GM19238 (cell line): ENCODE results near the gene MCFD2.

Experiments
- DNase-seq: peaks from one replicate; pipeline ENCODE4 v3.0.0; 2011; ENCODE audit warnings: low spot score; ENCODE audit not compliant: insufficient read length

Gene MCFD2

DNA sequence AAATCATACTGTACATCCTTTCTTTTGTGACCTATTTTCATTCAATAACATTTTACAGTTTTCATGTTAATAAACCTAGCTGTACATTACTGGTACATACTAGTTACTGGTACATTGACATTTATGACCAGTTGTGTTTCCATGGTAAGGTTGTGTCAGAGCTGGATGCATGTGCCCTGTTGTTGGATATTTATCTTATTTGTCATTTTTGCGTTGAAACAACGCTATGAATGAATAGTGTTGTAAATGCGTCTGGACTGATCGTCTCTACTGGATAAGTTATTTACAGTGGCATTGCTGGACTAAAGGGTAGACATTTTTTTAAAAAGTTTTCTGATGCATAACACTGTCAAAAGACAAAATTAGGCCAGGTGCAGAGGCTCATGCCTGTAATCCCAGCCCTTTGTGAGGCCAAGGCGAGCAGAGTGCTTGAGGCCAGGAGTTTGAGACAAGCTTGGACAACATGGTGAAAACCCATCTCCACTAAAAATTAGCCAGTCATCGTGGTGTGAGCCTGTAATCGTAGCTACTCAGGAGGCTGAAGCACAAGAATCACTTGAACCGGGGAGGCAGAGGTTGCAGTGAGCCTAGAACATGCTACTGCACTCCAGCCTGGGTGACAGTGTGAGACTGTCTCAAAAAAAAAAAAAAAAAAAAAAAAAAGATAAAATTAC lies 40.2 kb downstream of the MCFD2 start:
- no peak for DNase-seq

DNA sequence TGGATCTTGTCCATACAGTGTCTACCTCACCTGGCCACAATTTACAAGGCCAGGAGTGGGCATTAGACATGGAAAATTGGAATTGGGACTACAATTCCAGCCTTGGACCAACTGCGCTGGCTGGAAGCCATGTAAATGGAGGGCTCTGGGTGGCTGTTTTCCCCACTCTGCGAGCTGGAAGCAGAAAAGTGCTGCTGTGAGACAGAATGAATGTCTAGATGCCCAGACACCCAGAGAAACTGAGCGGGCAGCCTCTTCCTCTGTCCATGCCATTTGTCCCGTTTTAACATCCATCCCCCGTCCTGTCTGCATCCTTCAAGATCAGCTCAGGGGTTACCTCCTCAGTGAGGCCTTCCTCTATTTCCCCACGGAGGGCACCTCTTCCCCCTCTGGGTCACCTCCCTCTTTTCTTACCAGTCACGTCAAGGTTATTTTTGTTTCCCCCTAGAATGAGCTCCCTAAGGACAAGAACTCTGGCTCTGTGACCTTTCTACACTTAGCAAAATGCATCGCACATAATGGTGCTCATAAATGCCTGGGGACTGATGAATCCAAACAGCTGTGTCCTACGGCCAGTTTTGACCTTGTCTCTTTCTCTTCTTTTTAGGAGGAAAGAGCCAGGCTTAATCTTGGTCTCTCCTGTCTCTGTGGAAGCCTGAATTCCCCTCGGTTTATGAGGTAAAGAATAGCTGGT lies 41.2 kb downstream of the MCFD2 start:
- no peak for DNase-seq

DNA sequence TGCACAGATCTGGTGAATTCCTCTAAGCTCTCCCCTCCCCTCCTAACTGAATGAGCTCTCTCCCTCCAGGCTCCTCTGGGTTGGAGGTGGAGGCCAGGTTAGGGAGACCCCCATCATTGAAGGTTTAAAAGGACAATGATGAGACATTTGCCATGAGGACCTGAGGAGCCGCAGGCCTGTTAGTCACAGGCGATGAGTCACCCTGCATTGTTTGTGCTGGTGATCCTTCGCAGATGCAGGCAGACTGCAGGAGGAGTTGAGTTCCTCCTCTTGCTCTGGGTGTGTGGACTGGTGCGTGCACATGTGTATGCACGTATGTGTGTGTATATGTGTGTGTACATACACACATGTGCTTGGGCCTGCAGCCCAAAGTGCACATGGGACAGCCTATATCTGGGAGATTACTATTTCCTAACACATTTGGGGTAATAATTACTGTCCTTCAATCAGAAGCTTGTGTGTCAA lies 42.0 kb downstream of the MCFD2 start:
- no peak for DNase-seq

DNA sequence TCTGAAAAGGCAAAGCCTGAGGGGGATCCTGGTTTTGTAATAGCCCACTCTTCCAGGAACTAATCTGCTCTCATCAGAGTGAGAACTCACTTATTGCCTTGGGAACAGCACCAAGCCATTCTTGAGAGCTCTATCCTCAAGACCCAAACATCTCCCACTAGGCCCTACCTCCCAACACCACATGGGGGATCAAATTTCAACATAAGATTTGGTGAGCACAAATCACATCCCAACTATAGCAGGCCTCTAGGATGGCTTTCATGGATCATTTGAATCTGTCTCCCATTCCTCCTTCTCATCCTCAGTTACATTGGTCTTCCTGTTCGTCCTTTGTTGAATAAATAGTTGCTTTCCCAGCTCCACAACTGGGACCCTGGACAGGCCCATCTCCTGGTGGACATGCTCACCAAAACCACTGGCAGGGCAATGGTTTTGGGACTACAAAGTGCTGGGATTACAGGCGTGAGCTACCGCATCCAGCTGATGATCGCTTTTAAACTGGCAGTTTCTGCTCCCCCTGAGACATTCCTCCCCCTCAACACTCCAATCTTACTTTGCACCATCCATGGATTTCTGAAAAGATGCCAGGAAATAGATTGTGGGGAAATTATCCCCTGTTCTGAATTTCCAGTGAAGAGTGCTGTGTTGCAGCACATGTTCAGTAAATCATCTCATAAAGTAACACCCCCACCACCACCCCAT lies 42.6 kb downstream of the MCFD2 start:
- no peak for DNase-seq

DNA sequence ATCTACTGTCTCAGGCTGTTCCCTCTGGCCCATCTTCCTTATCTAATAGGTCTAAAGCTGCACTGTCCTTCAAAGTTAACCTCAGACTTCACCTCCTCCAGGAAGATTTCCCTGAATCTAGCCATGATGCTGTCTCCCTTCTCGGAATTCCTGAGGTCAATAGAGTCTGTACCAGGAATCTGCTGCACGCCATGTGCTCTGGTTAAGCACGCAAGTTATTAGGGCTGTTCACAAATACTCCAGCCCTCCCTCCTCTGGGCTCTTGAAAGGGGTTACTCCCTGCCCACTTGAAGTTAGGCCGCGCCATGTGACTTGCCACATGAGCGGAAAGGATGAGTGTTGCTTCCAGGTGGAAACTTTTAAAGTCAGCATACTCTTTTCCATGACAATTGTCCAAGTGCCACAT lies 43.6 kb downstream of the MCFD2 start:
- DNase-seq = no peak

DNA sequence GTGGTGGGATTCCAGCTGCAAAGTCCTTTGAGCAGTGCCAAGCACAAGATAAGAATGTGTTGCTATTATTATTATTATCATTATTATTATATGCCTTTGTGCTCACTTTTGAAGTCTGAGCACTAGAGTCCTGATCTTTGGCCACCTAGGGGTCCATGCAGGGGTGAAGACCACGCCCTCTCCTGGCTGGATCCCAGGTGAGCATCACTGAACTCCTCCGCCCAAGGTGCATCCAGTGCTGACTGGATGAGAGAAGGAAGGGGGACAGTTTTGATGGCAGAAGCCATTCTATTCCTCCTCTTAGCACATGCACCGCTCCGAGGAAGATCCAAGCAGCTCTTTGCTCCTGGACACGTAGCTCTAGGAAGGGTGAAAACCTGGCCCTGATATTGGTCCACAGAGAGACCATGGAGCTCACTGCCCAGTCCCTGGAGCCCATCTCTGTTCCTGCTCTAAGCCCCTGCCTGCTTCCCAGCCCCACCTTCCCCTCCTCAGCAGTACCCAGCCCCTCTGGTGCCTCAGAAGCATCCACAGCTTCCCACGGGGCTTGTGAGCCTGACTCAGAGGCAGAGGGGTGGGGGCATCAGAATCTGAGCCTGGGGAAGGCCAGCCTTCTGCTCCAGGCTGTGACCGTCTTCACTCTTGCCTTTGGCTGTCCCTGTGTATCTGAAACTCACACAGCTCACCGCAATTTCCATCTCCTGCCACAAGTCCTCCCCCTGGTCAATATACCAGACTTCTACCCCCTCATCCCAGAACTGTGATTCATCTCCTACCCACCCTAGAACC lies 45.4 kb downstream of the MCFD2 start:
- no peak for DNase-seq

DNA sequence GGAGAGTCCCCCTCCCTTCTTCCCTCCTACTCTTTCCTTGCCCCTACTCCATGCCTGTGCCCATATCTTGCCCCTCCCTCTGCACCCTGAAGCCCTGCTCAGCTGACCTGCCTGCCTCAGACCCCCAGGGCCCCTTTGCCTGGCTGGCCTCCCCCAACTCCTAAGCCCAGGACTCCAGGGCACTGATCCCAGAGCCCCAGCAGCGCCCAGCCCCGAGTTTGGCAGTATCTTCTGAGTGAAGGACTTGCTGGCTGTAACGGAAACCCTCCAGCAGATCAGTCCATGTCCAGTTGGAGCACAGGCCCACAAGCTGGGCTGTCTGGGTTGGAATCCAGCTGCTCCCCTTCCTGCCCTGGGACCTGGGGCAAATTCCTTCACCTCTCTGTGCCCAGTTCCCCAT lies 46.0 kb downstream of the MCFD2 start:
- DNase-seq = no peak

DNA sequence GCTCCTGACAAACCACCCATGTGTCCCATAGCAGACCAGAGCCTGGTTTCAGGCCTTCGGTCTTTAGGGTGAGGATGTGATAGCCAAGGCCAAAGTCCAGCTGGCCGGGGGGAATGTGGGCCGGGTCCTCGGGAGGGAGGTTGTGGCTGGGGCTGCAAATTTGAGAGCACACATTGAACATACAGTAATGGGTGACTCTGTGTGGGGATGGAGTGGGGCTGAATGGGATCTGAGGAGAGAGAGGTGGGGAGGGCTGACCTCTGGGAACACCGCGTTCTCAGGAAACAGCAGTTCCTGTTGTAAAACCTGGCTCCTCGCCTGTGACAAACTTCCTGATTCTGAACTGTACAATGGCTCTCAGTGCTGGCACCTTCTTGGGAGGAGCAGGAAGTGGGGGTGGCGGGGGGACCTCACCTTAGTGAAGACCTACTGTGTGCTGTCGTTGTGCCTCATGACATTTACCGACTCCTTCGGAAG lies 48.8 kb downstream of the MCFD2 start:
- DNase-seq = no peak

DNA sequence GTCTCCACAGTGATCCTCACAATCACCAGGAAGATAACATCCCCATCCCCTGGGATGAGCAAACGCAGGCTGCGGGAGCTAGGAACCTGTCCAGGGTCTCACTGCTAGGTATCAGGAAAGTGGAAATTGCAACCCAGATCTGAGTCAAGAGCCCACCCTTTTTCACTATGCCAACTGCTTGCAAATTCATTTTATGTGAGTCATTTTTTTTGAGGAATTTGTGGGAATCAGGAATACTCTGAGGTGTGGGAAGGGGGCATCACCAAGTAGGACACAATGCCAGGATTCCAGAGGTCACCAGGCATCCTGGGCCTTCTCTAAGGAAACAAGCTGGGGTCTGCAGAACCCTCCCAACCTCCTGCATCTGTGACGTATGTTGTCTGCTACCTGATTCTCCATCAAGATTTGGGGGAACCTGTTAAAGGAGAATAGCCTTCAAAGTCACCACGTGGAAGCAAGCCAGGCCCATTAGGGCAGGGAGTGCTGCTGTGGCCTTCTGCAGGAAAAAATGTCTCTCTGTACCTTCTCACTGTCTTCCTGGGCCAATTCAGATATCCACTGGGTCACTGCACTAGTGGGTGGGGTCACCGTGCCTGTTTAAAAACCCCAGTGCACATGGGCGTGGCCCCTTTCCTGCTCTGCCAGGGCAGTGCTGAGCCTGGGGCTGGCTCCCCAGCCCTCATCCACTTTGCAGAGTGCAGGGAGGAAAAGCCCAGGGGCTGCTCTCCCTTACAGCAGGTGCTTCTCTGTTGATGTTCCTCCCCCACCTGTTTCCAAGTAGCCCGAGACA lies 50.2 kb downstream of the MCFD2 start:
- DNase-seq = no peak

DNA sequence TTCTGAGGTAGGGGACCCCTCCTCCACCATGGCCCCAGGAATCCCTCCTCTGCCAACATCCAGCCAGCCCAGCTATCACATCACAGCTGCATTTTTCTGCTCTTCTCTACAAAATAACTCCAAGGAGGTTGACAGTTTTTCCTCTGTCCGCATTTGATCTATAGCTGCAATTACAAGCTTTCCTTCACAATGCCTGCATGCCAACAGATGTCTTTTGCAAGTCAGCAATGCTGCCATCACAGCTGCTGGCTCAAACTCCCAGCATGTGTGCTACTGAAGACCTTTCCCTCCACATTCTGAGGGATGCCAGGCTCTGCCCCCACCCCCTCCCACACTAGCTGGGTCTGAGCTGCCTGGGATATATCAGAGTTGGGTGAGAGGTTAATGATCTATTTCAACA lies 51.7 kb downstream of the MCFD2 start:
- DNase-seq = no peak

DNA sequence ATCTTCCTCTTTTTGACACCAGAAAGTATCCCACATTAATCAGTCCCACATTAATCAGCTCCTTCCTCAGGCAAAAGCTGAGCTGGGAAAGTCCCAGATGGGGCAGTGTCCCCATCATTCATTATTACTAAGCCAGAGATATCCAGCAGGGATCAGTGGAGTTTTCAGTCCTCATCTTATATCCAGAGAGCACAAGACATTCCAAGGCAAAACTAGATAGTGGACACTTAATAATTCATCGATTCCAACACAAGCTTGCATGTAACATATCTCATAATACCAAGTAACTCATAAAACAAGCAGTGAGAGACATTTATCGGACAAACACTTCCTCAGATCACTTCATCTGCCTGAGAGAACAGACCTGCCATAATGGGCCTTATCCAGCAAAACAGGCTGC lies 53.1 kb downstream of the MCFD2 start:
- DNase-seq = no peak

DNA sequence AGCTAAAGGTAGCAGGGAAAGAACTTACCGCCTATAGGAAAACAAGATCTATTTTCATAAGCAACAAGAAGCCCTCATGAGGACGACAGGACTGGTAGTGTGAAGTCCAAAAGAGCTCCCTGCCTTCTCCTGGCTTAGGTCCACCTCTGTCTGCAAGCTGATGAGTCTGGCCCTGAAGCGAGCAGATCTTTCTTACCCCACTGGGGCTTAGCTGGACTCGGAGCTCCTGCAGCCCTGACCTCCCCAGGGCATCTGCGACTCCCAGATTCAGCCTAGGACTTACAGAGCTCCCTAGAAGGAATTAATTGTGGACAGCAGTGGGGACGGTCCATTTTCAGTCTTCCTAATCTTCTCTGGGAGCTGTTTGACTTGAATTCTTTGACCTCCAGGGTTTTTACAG lies 53.7 kb downstream of the MCFD2 start:
- DNase-seq = no peak

DNA sequence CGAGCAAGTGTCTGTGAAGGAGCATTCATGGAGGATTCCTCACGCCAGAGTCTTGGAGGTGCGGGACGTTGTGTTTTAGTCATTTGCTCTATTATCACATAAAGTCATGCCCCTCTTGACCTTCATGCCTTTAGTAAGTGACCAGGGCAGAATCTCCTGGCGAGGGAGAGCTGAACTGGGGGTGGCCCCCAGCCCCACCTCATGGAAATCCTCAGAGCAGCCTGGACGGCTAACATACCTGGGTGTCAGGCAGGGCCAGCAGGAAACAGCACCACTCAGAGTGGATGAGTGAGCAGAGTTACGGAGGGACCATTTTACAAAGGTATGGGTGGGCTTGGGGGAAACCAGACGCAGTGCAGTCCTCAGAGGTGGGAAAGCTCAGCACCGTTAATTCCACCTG lies 56.1 kb downstream of the MCFD2 start:
- DNase-seq = no peak

DNA sequence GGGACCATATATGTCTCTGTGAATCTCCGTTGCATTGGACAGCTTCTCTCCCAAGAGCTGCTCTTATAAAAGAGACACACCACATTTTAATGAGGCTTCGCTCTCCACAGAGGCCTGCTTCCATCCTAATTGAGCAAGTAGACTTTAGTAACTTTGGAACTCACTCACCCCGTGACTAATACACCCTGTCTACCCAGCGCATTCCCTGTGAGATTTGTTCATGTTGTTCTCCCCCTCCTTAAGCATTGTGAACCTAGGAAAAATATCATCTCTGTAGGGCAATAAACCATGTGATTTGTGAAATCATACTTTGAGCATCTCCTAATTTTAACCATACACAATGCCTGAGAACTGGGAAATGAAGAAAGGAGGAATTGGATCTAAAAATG lies 56.9 kb downstream of the MCFD2 start:
- DNase-seq = no peak

DNA sequence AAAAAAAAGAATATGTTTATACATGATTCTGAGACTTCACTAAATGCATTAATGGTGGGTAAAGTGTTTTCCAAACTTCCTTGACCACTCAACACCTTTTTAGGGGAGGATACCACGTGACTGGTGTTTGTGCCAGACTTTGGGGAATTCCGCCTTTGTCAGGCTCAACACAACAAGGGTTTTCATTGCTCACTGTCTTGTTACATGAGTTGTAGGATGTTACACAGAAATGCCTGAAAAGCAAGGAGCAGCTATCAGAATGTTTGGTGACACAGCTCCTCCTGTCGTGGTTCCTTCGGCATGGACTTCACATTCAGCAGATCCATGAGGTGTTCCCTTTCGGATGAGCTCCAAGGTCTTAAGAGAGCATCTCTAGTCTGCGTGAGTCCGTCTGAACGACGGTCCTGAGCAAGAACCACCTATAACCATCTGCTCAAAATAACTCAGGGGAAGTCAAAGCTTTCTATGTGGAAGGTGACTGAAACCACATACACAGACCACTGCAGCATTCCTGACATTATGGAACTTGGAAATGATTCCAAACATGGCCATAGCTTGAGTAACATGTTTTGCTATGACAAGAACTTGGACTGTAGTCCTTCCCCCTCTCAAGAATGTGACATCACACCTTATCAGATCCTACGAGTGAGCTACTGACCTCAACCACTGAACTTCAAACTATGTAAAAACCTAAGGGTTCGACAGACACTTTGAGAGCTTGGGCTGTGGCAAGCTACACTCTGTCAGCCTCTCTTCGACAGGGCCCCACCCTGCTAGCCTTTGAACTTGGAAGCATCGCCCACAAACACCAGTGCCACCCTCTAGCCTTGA lies 57.5 kb downstream of the MCFD2 start:
- no peak for DNase-seq

DNA sequence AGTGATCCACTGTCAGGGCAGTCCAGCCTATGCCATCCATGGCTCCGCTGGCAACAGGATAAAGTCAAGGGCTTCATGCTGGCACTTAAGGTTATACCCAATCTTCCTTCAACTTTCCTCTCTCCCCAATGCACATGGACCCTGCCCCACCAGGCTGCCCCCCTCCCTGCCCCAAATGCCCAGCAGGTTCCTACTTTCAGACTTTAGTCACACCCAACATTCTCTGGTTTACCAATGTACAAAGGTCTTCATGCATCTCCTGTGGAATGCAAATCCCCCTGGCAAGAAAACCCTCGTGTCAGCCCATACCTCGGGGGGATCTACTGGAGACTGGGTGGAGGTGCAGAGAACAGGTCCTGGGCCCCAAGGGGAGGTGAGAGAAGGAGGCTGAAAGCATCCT lies 59.3 kb downstream of the MCFD2 start:
- DNase-seq = no peak

DNA sequence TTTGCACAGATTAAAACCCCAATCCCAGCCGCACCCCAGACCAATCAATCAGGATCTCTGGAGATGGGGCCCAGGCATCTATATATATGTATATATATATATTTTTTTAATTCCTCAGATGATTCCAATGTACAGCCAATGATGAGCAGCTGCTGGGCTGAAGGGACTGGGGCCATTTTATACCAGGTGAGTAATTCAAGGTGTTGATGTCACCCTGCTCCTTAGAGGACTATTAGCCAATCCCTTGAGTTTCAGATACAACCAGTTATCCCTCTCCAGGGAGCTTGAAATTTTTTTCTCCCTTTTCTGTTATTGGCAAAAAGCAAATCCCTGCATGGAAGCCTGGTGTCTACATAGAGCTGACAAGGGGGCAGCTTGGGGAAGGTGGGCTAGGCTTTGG lies 59.8 kb downstream of the MCFD2 start:
- no peak for DNase-seq

DNA sequence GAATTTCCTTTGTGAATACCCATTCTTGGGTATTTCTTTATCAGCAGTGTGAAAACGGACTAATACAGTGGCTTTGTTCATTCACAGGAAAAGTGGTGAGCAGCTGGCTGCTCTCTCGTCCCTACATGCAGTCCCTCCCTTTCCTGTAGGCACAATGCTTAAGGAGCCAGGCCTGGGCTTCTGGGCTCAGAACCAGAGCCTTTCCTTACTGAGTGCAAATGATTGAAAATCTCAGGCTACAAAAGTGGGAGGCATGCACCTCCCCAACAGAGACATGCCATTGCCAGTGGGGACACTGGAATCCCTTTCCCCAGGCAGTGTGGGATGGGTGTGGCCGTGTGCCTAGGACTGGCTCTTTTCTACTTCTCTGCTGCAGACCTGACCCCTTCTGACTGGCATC lies 61.3 kb downstream of the MCFD2 start:
- no peak for DNase-seq

DNA sequence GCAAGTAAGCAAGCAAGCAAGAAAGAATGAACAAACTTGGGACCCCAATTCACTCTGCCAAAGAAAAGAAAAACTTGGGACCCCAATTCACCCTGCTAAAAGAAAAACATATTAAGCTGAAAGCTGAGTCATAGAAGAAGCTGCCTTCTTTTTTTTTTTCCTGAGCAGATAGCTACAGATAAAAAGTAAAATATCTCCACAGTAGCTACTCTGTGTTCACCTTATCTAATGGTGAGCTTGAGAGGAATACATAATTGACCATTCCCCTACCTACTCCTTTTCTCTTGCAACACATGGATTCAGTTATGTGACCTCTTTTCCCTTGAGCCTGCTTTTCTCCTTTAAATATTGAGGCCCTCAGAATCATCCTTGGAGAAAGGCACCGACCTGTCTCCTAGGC lies 63.0 kb downstream of the MCFD2 start:
- DNase-seq = no peak

DNA sequence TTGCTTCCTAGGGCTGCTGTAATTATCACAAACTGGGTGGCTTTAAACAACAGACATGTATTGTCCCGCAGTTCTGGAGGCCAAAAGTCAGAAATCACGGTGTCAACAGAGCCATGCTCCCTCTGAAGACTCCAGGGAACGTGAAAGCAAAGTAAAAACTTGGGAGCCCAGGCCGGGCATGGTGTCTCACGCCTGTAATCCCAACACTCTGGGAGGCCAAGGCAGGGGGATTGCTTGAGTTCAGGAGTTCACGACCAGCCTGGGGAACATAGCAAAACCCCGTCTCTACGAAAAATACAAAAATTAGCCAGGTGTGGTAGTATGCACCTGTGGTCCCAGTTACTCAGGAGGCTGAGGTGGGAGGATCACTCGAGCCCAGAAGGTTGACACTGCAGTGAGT lies 63.5 kb downstream of the MCFD2 start:
- DNase-seq = no peak
